CD4-positive, alpha-beta T cell (primary cell): ENCODE measurements around the gene SZT2. TPM values are rescaled to one million over a fixed set of nuclear protein-coding genes. Genes with fewer than 3 reads are reported as not detected.

Source experiments
- ATAC-seq: fragments of 200-7000 bp; cut with Tn5 transposase; one replicate; pipeline ENCODE4 v1.10.0; 2022; ENCODE audit warnings: mild to moderate bottlenecking; ENCODE audit not compliant: poor library complexity
- CTCF ChIA-PET: fragments of 350-600 bp; sonication (Branson Sonifier 250); formaldehyde crosslinking; loops from one replicate; lab custom pipeline; 2021; ENCODE audit warnings: antibody characterized with exemption, inconsistent platforms; lab: Charles Lee
- POLR2A ChIA-PET: fragments of 350-600 bp; sonication (Branson Sonifier 250); formaldehyde crosslinking; loops from one replicate; lab custom pipeline; 2021; ENCODE audit warnings: antibody characterized with exemption, inconsistent platforms; lab: Charles Lee
- DNase-seq, 14 experiments: peaks; one replicate each; pipeline ENCODE4 v3.0.0-alpha.2; 2013 to 2020; ENCODE audit warnings: mixed read lengths in 2 of 14
- H3K27ac ChIP-seq, 2 donors: one replicate each; pipeline versions ENCODE4 v1.5.1 to v1.7.0; 2013; ENCODE audit warnings: low read length in 2 of 2, low read depth in 1 of 2, mild to moderate bottlenecking in 1 of 2
- H3K27me3 ChIP-seq, 2 experiments: 1 replicate in 1 of 2; 2 replicates in 1 of 2; pipeline versions ENCODE4 v1.6.1 to v1.7.0; 2013; ENCODE audit warnings: low read length in 2 of 2, control low read depth in 1 of 2, mild to moderate bottlenecking in 1 of 2, moderate library complexity in 1 of 2; ENCODE audit not compliant: insufficient read depth in 2 of 2, control insufficient read depth in 1 of 2
- H3K36me3 ChIP-seq: one replicate; pipeline ENCODE4 v1.6.1; 2013; ENCODE audit warnings: low read length, control low read depth; ENCODE audit not compliant: insufficient read depth
- H3K4me1 ChIP-seq: one replicate; pipeline ENCODE4 v1.6.1; 2013; ENCODE audit warnings: low read length, control low read depth; ENCODE audit not compliant: insufficient read depth
- H3K4me3 ChIP-seq: one replicate; pipeline ENCODE4 v1.5.1; 2013; ENCODE audit warnings: mild to moderate bottlenecking, low read length, moderate library complexity
- H3K9me3 ChIP-seq, 2 experiments: 1 replicate in 1 of 2; 2 replicates in 1 of 2; pipeline versions ENCODE4 v1.6.1 to v1.7.0; 2013; ENCODE audit warnings: low read length in 2 of 2, mild to moderate bottlenecking in 2 of 2, control low read depth in 1 of 2, moderate library complexity in 1 of 2; ENCODE audit not compliant: control insufficient read depth in 1 of 2, insufficient read depth in 1 of 2
- H3K27ac Mint-ChIP-seq: one replicate; pipeline ENCODE4 v1.8.0; 2020; ENCODE audit warnings: mixed read lengths
- H3K27me3 Mint-ChIP-seq: one replicate; pipeline ENCODE4 v1.8.0; 2021; ENCODE audit warnings: mixed read lengths
- H3K36me3 Mint-ChIP-seq: one replicate; pipeline ENCODE4 v1.8.0; 2021; ENCODE audit warnings: low read depth, mixed read lengths
- H3K4me1 Mint-ChIP-seq: one replicate; pipeline ENCODE4 v1.8.0; 2021; ENCODE audit warnings: low read depth, mixed read lengths
- H3K4me3 Mint-ChIP-seq: one replicate; pipeline ENCODE4 v1.8.0; 2020; ENCODE audit warnings: mild to moderate bottlenecking, mixed read lengths
- H3K9me3 Mint-ChIP-seq: one replicate; pipeline ENCODE4 v1.8.0; 2020; ENCODE audit warnings: mixed read lengths
- intact Hi-C, 2 experiments: fragments of 100-400 bp; cut with DNase I in 1 of 2; cut with micrococcal nuclease in 1 of 2; formaldehyde crosslinking; loops; one replicate each; pipeline versions ENCODE4 v1.15.1 to v1.9.0; 2023 to 2025; cut with DNase I, micrococcal nuclease
- total RNA-seq, 174 experiments: library from RNA in 2 of 174; stranded (reverse) in 2 of 174; gene quantifications; one replicate each; pipeline ENCODE4 v1.2.3 and lab custom pipeline; 2021 to 2026
- TF ChIP-seq, protein P1 (sequence below): fragments of 200-600 bp; IDR thresholded peaks from one replicate; pipeline ENCODE4 v1.8.0; 2022; ENCODE audit warnings: antibody characterized with exemption, mild to moderate bottlenecking

SZT2 gene
- total RNA-seq, 2 experiments from 2014 or later, result 69.7 to 72.5 TPM

DNA sequence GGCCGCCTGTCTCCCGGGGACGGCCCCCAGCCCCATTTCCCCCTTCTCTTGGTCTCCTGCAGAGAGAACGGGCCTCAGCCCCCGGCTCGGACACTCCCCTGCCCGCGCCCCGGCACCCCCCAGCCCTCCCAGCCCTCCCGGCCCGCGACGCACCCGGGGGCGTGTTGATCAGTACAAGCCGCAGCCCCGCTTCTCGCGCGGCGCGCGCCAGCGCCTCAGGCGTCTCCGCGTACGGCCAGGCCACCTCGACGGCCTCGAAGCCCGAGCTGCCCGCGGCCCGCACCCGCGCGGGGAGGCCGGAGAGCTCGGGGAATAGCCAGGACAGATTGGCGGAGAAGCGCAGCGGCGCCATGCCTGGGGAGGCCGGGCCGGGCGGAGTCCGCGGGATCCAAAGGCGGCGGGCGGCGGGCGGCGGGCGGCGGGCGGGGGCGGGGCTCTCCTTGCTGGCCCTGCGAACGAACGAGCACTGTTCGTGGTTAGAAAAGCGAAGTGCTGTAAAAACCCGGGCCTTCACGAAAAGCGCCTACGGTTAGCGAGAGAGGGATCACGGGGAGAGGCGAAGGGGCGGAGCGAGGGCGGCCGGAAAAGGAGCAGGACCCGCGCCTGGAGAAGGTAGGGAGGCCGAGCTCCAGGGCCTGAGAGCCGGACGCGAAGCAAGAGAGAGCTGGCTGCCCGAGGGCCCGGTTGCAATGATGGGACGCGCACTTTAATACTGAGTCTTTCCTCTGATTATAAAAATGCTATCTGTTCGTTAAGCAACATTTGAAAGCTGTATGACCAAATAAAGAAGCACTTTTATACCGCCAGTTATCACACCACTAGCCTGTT lies 64.0 kb downstream of the SZT2 start, which contains the start of gene HYI:
Gene HYI, minus strand, starts transcription at position 490 of the 828 bp plus-strand sequence. Its CDS starts 138 bp downstream, at position 352.
- Mint-ChIP-seq H3K4me1 (peaks cover 20% of the 10 kb centered on the region), H3K27me3 (peaks cover 12% of the 10 kb centered on the region), H3K4me3 (peak within 1 kb of the TSS; percentile 88), H3K36me3 (peaks cover 42% of the 10 kb centered on the region), H3K27ac (peak within 1 kb of the TSS; percentile 85), H3K9me3 (no peaks in the 10 kb centered on the region)
- intact Hi-C loops, result loop anchor here in 1 of 2 experiments (5.0 to 10.0 kb wide), 2 partner anchors 66 to 491 kb away; partner anchors contain the start of genes IPO13, MED8 and SZT2
- H3K27ac ChIP-seq, result peak within 1 kb of the TSS; percentile 2 to 52
- TF ChIP-seq, protein P1, sequence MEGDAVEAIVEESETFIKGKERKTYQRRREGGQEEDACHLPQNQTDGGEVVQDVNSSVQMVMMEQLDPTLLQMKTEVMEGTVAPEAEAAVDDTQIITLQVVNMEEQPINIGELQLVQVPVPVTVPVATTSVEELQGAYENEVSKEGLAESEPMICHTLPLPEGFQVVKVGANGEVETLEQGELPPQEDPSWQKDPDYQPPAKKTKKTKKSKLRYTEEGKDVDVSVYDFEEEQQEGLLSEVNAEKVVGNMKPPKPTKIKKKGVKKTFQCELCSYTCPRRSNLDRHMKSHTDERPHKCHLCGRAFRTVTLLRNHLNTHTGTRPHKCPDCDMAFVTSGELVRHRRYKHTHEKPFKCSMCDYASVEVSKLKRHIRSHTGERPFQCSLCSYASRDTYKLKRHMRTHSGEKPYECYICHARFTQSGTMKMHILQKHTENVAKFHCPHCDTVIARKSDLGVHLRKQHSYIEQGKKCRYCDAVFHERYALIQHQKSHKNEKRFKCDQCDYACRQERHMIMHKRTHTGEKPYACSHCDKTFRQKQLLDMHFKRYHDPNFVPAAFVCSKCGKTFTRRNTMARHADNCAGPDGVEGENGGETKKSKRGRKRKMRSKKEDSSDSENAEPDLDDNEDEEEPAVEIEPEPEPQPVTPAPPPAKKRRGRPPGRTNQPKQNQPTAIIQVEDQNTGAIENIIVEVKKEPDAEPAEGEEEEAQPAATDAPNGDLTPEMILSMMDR, result no peak
- peak; percentile 39 to 86 (median 62) for DNase-seq
- H3K4me1 ChIP-seq, result peaks cover 18% of the 10 kb centered on the region
- peak within 1 kb of the TSS; percentile 65 for H3K4me3 ChIP-seq
- POLR2A ChIA-PET, result interaction anchor here (0.6 to 2.2 kb wide), 14 partner anchors 8 to 762 kb away, joined by 3 to 15 read pairs (median 6); partner anchors contain the start of genes CDC20, CFAP57, EBNA1BP2 and KDM4A
- H3K9me3 ChIP-seq, result no peaks in the 10 kb centered on the region
- CTCF ChIA-PET, result no interaction called here
- ATAC-seq, result peak; percentile 72
- peaks cover 24% of the 10 kb centered on the region for H3K36me3 ChIP-seq
- peaks cover 0 to 6% of the 10 kb centered on the region in 2 experiments for H3K27me3 ChIP-seq

DNA sequence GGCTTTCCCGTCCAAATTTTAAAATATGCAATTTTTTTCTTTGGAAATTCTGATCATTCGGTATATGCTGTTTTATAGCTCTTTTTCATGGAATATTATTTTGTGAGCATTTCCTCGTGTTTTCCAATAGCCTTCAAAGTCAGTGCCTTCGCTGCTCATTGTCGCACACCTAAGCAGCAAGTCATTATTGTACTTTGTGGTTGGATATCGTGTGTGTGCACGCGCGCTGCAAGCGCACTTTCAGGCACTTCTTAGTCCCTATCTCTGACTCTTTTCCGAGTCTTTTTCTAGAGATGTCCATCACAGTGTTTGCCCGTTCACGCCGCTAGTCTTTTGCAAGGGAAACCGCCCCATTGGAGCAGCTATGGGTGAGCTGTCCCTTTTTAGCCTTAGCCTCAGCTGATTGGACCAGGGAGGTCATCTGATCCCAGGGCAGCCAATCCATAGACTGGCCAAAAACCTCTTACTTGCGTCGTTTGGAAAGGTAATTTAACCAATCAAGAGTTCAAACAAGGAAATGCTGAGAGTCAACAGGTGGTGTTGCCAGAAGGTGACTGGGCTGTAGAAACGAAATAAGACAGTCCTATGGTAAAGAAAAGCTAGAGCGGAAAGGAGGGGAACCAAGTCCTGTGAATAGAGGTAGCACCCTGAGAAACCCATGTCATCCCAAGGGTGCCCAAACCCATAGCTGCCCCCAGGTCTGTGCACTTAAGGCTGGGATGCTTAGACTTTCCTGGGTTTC lies 64.7 kb downstream of the SZT2 start:
- Histone ChIP-seq H3K9me3 (no peaks in the 10 kb centered on the region), H3K4me3 (peak overlapping the region; percentile 65), H3K27me3 (peaks cover 0 to 6% of the 10 kb centered on the region in 2 experiments), H3K27ac (no peak overlapping the region), H3K4me1 (peaks cover 18% of the 10 kb centered on the region), H3K36me3 (peaks cover 16% of the 10 kb centered on the region)
- Mint-ChIP-seq H3K36me3 (peaks cover 34% of the 10 kb centered on the region), H3K4me3 (peak overlapping the region; percentile 88), H3K9me3 (no peaks in the 10 kb centered on the region), H3K27ac (peak overlapping the region; percentile 85), H3K27me3 (peaks cover 12% of the 10 kb centered on the region), H3K4me1 (peaks cover 20% of the 10 kb centered on the region)
- DNase-seq, result peak in 13 of 14 experiments; percentile 23 to 84 (median 44)
- POLR2A ChIA-PET, result interaction anchor here (1.0 to 2.2 kb wide), 11 partner anchors 9 to 282 kb away, joined by 3 to 15 read pairs (median 6); partner anchors contain the start of genes CDC20, CFAP57, EBNA1BP2 and KDM4A
- TF ChIP-seq, protein P1, result no peak
- ATAC-seq, result peak; percentile 75
- CTCF ChIA-PET, result no interaction called here
- intact Hi-C loops, result loop anchor here in 1 of 2 experiments (5.0 to 10.0 kb wide), 2 partner anchors 67 to 490 kb away; partner anchors contain the start of genes IPO13, MED8 and SZT2
